ENCODE results near the gene MRPL11.
A peak's percentile ranks its signal among the peaks of the same experiment; 100 is the strongest.

Gene MRPL11

GRCh38 chr11:66428933-66429332 lies 9.7 kb downstream of the MRPL11 start:
- no peak for DNase-seq

- no peak for DNase-seq
Observed at GRCh38 chr11:66426314-66426713, 12.3 kb downstream of the MRPL11 start.

GRCh38 chr11:66421492-66422205 lies 17.0 kb downstream of the MRPL11 start:
- peak; percentile 84 for DNase-seq

GRCh38 chr11:66420671-66421476 lies 17.8 kb downstream of the MRPL11 start, which contains the start of gene NPAS4:
TSS of gene NPAS4 (plus strand) at chr11:66421035. CDS start at chr11:66421180, 145 bp downstream.
- DNase-seq = no peak

GRCh38 chr11:66419825-66420224 lies 18.8 kb downstream of the MRPL11 start:
- DNase-seq = no peak

DNA sequence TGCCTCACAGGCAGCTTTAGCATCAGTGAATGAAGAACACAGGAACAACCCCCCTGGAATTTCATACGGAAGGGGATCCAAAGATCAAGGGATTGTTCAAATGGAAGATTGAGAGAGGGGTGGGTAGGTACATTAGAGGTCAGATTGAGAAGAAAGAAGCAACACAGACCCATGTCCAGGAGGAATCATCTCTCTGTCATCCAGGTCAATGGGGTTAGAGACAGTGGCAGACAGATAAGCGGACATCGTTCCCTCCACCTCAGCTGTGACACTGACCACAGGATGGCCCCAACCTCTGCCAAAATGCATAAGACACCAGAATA lies 19.7 kb downstream of the MRPL11 start:
- DNase-seq = no peak

GRCh38 chr11:66418168-66418985 lies 20.3 kb downstream of the MRPL11 start:
- DNase-seq = peak; percentile 67

- DNase-seq = peak; percentile 30
Observed at GRCh38 chr11:66417000-66417399, 21.6 kb downstream of the MRPL11 start.

DNA sequence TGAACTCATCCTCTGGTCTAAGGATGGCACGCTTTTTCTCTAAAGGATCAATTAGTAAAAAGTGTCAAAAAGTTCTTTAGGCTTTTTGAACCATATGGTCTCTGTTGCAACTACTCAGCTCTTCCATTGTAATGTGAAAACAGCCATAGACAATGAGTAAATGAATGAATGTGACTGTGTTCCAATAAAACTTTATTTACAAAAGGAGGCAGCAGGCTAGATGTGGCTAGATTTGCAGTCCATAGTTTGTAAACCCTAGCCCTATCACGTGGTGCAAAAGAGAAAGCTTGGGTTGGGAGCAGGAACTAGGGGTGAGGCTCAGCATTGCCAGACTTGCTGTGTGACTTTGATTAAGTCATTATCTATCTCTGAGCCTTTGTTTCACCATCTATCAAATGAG lies 23.2 kb downstream of the MRPL11 start:
- DNase-seq = no peak

DNA sequence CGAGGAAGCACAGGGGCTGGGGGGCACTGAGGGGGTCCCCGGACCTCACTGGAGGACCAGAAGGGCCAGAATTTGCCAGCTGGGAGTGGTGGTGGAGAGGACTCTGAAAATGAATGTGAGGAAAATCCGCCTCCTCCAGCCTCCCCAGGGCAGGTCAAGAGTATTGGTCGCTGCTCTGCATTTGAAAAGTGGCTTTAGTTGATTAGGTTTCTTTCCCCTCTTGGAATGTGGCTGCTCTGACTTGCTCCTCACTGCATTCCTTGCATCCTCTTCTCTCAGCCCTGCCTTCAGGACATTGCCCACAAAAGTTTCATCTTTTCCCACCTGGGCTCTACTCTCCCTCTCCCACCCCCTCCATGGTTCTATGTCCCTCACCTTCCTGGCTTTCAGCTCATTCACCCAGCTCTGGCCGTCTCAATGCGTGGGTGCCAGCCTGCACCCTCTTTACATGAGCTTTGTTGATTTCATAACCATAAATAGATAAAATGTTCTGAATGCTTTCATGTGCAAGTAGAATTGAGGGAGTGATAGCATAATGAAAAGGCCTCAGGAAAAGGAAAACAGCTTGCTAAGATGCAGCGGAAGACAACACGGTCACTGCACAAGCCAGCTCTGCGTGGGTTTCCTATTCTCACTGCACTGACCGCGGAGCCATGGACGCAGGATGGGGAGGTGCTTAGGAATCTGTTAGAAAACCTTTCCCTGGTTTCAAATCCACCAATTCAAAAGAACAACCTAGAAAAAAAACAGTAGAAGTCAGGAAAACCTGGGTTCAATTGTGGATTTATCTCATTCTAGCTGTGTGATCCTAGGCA lies 24.3 kb downstream of the MRPL11 start:
- DNase-seq = no peak

GRCh38 chr11:66413167-66413566 lies 25.5 kb downstream of the MRPL11 start:
- DNase-seq = no peak

DNA sequence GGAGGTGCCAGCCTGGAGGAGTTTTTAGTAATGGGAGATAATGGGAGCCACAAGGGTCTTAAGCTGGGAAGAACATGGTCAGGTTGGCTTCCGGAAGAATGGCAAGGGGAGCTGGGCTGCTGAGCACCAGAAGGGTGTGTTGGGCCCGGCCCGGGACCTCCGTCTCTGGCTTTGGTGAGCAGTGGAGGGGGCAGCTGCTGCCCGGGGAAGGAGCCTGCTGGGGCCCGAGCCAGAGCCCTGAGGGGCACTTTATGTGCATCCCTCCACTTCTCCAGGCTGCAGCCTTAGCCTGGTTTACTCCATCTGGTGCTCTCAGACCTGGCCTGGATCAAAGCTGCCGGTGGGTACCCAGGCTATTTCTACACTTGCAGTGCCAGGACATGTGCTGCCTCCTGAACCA lies 26.5 kb downstream of the MRPL11 start:
- DNase-seq = no peak

GRCh38 chr11:66411323-66411722 lies 27.3 kb downstream of the MRPL11 start:
- DNase-seq = no peak

GRCh38 chr11:66410191-66410590 lies 28.5 kb downstream of the MRPL11 start:
- DNase-seq = no peak

DNA sequence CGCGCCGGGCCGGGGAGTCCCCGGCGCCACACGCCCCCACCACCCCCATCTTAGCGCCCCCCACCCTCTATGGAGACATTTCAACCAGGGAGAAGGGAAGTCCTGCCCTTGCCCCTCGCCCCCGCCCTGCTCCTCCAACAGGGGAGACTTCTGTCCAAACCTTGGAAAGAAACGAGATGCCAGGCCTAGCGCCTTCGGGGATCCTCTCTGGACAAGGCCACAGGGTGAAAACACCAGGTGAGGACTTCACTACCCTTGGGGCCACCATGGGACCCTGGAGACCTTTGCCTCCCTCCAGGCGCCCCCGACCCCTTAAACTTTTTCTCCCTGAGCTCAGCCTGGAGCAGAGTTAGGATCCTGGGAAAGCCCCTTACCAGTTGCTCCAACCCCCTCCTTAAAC lies 29.4 kb downstream of the MRPL11 start:
- DNase-seq = no peak

DNA sequence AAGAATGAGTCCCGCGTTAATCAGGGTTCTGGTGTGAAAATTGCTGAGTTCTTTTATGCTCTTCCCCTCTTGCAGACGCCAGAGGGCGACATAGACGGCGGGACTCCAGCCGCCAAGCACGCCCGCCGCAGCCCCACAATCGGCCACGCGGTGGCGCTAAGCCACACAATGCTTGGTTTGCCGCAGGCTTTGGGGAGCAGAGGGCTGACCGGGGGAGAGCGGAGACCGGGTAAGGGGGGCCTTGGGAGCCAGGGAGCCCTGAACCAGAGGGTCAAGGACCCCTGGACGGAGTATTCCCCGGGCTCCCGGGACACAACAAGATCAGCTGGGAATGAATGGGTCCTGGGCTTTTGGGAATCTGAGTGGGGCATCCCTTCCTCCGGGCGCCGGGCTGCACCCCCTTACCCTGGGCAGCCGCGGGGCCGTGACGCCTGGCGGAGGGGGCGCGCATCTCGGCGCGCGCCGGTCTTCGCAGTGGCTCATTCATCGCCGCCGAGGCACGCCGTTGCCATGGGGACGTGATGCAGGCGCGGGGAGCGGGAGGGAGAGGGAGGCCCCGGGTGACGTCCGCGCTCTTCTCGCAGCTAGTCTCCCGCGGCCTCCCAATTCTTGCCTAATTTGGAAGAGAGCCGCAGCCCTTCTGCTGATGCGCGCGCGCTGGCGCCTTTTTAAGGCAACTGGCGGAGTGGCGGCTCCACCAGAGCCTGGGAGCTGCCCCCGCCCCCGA lies 30.0 kb downstream of the MRPL11 start:
- DNase-seq = peak; percentile 94

DNA sequence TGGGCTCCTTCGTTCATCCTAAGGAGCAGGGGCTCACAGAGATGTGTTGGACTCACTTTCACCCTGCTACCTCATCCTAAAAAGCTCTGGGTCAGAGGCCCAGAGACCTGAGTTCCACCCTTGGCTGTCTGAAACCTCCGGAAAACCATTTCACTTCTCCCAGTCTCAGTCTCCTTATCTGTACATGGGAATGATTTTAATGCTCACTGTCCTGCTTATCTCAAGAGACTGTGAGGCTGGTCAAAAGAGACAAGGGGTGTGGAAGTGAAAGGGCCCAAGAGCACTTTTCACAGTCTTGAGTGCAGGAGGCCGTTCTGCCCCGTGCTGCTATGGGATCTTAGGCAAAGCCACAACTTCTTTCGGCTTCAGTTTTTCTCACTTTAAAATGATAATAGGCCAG lies 31.0 kb downstream of the MRPL11 start:
- DNase-seq = no peak

GRCh38 chr11:66393954-66394353 lies 44.7 kb downstream of the MRPL11 start:
- DNase-seq = no peak

DNA sequence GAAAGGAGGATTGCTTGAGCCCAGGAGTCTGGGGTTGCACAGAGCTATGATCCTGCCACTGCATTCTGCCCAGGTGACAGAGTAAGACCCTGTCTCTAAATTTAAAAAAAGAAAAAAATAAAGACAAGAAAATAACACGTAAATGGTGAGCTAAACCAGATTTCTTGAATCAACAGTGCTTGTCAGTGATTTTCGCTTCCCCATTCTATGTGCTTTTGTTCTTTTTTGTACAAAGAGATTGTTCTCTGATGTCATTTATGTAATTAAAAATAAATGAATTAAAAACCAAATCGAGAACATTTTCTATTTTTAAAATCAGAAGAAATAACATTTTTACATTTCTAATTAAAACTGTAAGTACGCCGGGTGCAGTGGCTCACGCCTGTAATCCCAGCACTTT lies 47.3 kb downstream of the MRPL11 start:
- no peak for DNase-seq

- peak; percentile 64 for DNase-seq
Observed at GRCh38 chr11:66388780-66389386, 49.8 kb downstream of the MRPL11 start.
